GM18861 (cell line): ENCODE results near the gene TMEM167A.

Source experiments
- ATAC-seq: cut with Tn5 transposase; IDR thresholded peaks from one replicate; pipeline ENCODE4 v1.9.1; 2021; ENCODE audit not compliant: unreplicated experiment

TMEM167A gene

GRCh38 chr5:83076742-83077661, at the start of gene TMEM167A, which contains the start of gene XRCC4:
Gene TMEM167A (minus strand): TSS chr5:83077394. CDS start chr5:83077323, 71 bp downstream.
Gene XRCC4 (plus strand): TSS chr5:83077547. CDS start chr5:83104920, 27,373 bp downstream.
- ATAC-seq, result peak; percentile 98

GRCh38 chr5:83126501-83126900, 49.3 kb upstream of the TMEM167A start:
- ATAC-seq, result no peak

GRCh38 chr5:83125560-83125959, 48.4 kb upstream of the TMEM167A start:
- no peak for ATAC-seq

- ATAC-seq, result no peak
Observed at GRCh38 chr5:83124593-83124992, 47.4 kb upstream of the TMEM167A start.

- no peak for ATAC-seq
Observed at GRCh38 chr5:83118976-83119375, 41.8 kb upstream of the TMEM167A start.

GRCh38 chr5:83118471-83118870, 41.3 kb upstream of the TMEM167A start:
- ATAC-seq, result no peak

GRCh38 chr5:83115816-83116215, 38.6 kb upstream of the TMEM167A start:
- ATAC-seq, result no peak

GRCh38 chr5:83109380-83109779, 32.2 kb upstream of the TMEM167A start:
- ATAC-seq, result no peak

- ATAC-seq, result no peak
Observed at GRCh38 chr5:83107692-83108420, 30.7 kb upstream of the TMEM167A start.

- no peak for ATAC-seq
Observed at GRCh38 chr5:83104021-83104420, 26.8 kb upstream of the TMEM167A start.

GRCh38 chr5:83102364-83102980, 25.3 kb upstream of the TMEM167A start:
- no peak for ATAC-seq

- ATAC-seq, result no peak
Observed at GRCh38 chr5:83101514-83101913, 24.3 kb upstream of the TMEM167A start.

- ATAC-seq, result no peak
Observed at GRCh38 chr5:83099445-83099844, 22.3 kb upstream of the TMEM167A start.

GRCh38 chr5:83099001-83099400, 21.8 kb upstream of the TMEM167A start:
- ATAC-seq, result no peak

- no peak for ATAC-seq
Observed at GRCh38 chr5:83097689-83098231, 20.6 kb upstream of the TMEM167A start.

- no peak for ATAC-seq
Observed at GRCh38 chr5:83096660-83097339, 19.6 kb upstream of the TMEM167A start.

- ATAC-seq, result no peak
Observed at GRCh38 chr5:83095957-83096539, 18.9 kb upstream of the TMEM167A start.

GRCh38 chr5:83095163-83095956, 18.2 kb upstream of the TMEM167A start:
- no peak for ATAC-seq

- ATAC-seq, result no peak
Observed at GRCh38 chr5:83093692-83094091, 16.5 kb upstream of the TMEM167A start.
